Left cardiac atrium (tissue), 2 donors: ENCODE data around the gene C7orf33. TPM values are rescaled to one million over a fixed set of nuclear protein-coding genes. Genes with fewer than 3 reads are reported as not detected.

ENCODE experiments used
- total RNA-seq, 2 donors: library from RNA; stranded (reverse); fragmentation: NEBNext Ultra II Directional; extraction: Animal tissue kit (Norgen Biotek cat#: 25700); gene quantifications; one replicate each; pipeline ENCODE4 v1.2.1, GENCODE V29; 2021
- donor health status: DM: no; HTN: yes; CAD: no; lungs with severe emphysema.
- donor health status: DM: yes; HTN: yes; CAD: no.

Gene C7orf33
- total RNA-seq, 2 donors from 2014 or later: not detected

Other genes starting within 250 kb of the C7orf33 start
- 10 to 100 TPM; 40.8 to 52.2 TPM for gene CUL1, start 108.1 kb downstream of the C7orf33 start, total RNA-seq